T-cell (primary cell): ENCODE data around the gene VWA3B. TPM values are rescaled to one million over a fixed set of nuclear protein-coding genes. Genes with fewer than 3 reads are reported as not detected.

Source experiments
- ATAC-seq, 4 experiments: fragments of 200-7000 bp in 3 of 4; fragments of 150-1000 bp in 1 of 4; cut with Tn5 transposase; replicated peaks in 1 of 4; 1 replicate in 3 of 4; 2 replicates in 1 of 4; pipeline ENCODE4 v1.10.0; 2021; ENCODE audit warnings: moderate library complexity in 3 of 4, mild to moderate bottlenecking in 2 of 4, moderate number of reproducible peaks in 1 of 4
- CTCF ChIA-PET, 2 donors: fragments of 300-600 bp; sonication (Branson Sonifier 250); formaldehyde crosslinking; loops; one replicate each; lab custom pipeline; 2022; ENCODE audit warnings: antibody characterized with exemption in 2 of 2; lab: Charles Lee
- POLR2A ChIA-PET, 2 donors: fragments of 300-600 bp; sonication (Branson Sonifier 250); formaldehyde crosslinking; loops; one replicate each; lab custom pipeline; 2022; ENCODE audit warnings: antibody characterized with exemption in 2 of 2; lab: Charles Lee
- DNase-seq, 35 experiments: peaks; one replicate each; pipeline versions ENCODE4 v3.0.0 to v3.0.0-alpha.2; 2013 to 2023
- H3K27ac ChIP-seq: one replicate; pipeline ENCODE4 v1.5.1; 2013; ENCODE audit warnings: low read length
- H3K27me3 ChIP-seq, 2 experiments: replicated peaks in 1 of 2; 1 replicate in 1 of 2; 2 replicates in 1 of 2; pipeline versions ENCODE4 v1.6.1 to v1.7.0; 2013; ENCODE audit warnings: low read length in 1 of 2, mixed read lengths in 1 of 2; ENCODE audit not compliant: control insufficient read depth in 2 of 2, insufficient read depth in 2 of 2; ENCODE audit errors: extremely low read depth in 1 of 2
- H3K36me3 ChIP-seq, 2 donors: 1 replicate in 1 of 2; 2 replicates in 1 of 2; pipeline versions ENCODE4 v1.6.1 to v1.7.0; 2013; ENCODE audit warnings: low read length in 1 of 2; ENCODE audit not compliant: control insufficient read depth in 2 of 2, insufficient read depth in 1 of 2; ENCODE audit errors: extremely low read depth in 1 of 2
- H3K4me1 ChIP-seq, 2 experiments: 1 replicate in 1 of 2; 2 replicates in 1 of 2; pipeline versions ENCODE4 v1.6.1 to v1.7.0; 2013; ENCODE audit warnings: low read length in 2 of 2, mixed read lengths in 1 of 2; ENCODE audit not compliant: insufficient read depth in 2 of 2, control insufficient read depth in 1 of 2; ENCODE audit errors: extremely low read depth in 1 of 2
- H3K4me3 ChIP-seq, 2 donors: 1 replicate in 1 of 2; 2 replicates in 1 of 2; pipeline versions ENCODE4 v1.5.1 to v1.7.0; 2013; ENCODE audit warnings: mild to moderate bottlenecking in 2 of 2, low read length in 1 of 2, moderate library complexity in 1 of 2; ENCODE audit not compliant: control insufficient read depth in 1 of 2; ENCODE audit errors: extremely low read depth in 1 of 2
- H3K9me3 ChIP-seq: 2 replicates; pipeline ENCODE4 v1.7.0; 2013
- H3K27ac Mint-ChIP-seq, 2 donors: one replicate each; pipeline ENCODE4 v1.8.0; 2020 to 2021; ENCODE audit warnings: mild to moderate bottlenecking in 2 of 2, mixed read lengths in 2 of 2
- H3K27me3 Mint-ChIP-seq, 2 donors: one replicate each; pipeline ENCODE4 v1.8.0; 2021 to 2022; ENCODE audit warnings: mixed read lengths in 2 of 2
- H3K36me3 Mint-ChIP-seq: one replicate; pipeline ENCODE4 v1.8.0; 2021; ENCODE audit warnings: mixed read lengths
- H3K4me1 Mint-ChIP-seq, 3 donors: one replicate each; pipeline ENCODE4 v1.8.0; 2020 to 2022; ENCODE audit warnings: mixed read lengths in 3 of 3, mild to moderate bottlenecking in 1 of 3
- H3K4me3 Mint-ChIP-seq, 3 donors: one replicate each; pipeline ENCODE4 v1.8.0; 2020 to 2022; ENCODE audit warnings: mild to moderate bottlenecking in 3 of 3, mixed read lengths in 3 of 3, moderate library complexity in 3 of 3
- H3K9me3 Mint-ChIP-seq, 3 donors: one replicate each; pipeline ENCODE4 v1.8.0; 2020 to 2022; ENCODE audit warnings: mixed read lengths in 3 of 3
- WGBS: methylation state at CpG from one replicate; pipeline ENCODE4 v1.1.5; 2013; ENCODE audit warnings: missing lambda C conversion rate; ENCODE audit not compliant: insufficient coverage; 5-methylcytosine and 5-hydroxymethylcytosine counted together
- total RNA-seq, 35 experiments: library from RNA in 6 of 35; stranded (reverse) in 6 of 35; fragments of 120-200 nt in 1 of 35; gene quantifications; one replicate each; pipeline versions ENCODE4 v1.2.1 to v1.2.4 and lab custom pipeline; 2013 to 2026

The VWA3B gene
- total RNA-seq, 5 donors from 2014 or later (not counting 1 experiment from before 2014, with no cell fraction given): not detected

- no peak overlapping the region for H3K4me3 Mint-ChIP-seq
- peaks cover 12 to 28% of the 10 kb centered on the region in 2 donors for H3K27me3 Mint-ChIP-seq
- Histone ChIP-seq H3K27me3 (peaks cover 0 to 3% of the 10 kb centered on the region in 2 experiments), H3K4me1 (peaks cover 0 to 5% of the 10 kb centered on the region in 2 experiments), H3K36me3 (no peaks in the 10 kb centered on the region), H3K4me3 (no peak overlapping the region), H3K9me3 (no peaks in the 10 kb centered on the region), H3K27ac (no peak overlapping the region)
- no peak overlapping the region for H3K27ac Mint-ChIP-seq
- DNase-seq (no peak), ATAC-seq (no peak)
- WGBS: 73% methylated on average over 2 of the region's 4 CpGs
- POLR2A ChIA-PET: no interaction called here
- CTCF ChIA-PET: no interaction called here
- no peaks in the 10 kb centered on the region for H3K4me1 Mint-ChIP-seq
- H3K36me3 Mint-ChIP-seq: no peaks in the 10 kb centered on the region
- H3K9me3 Mint-ChIP-seq: no peaks in the 10 kb centered on the region
These were observed 21.2 kb upstream of the VWA3B start for GRCh38 chr2:98065808-98066207.

GRCh38 chr2:98067160-98067559, 19.8 kb upstream of the VWA3B start:
- H3K27ac ChIP-seq: no peak overlapping the region
- Mint-ChIP-seq H3K27ac (no peak overlapping the region), H3K4me1 (no peaks in the 10 kb centered on the region), H3K36me3 (no peaks in the 10 kb centered on the region), H3K27me3 (peaks cover 12 to 26% of the 10 kb centered on the region in 2 donors), H3K9me3 (no peaks in the 10 kb centered on the region), H3K4me3 (no peak overlapping the region)
- no peaks in the 10 kb centered on the region for H3K9me3 ChIP-seq
- ChIA-PET CTCF (no interaction called here), POLR2A (no interaction called here)
- H3K36me3 ChIP-seq: no peaks in the 10 kb centered on the region
- DNase-seq: no peak
- H3K4me3 ChIP-seq: no peak overlapping the region
- WGBS: no CpG with 5 or more reads among the region's 5 CpGs
- H3K27me3 ChIP-seq: peaks cover 0 to 3% of the 10 kb centered on the region in 2 experiments
- peaks cover 0 to 5% of the 10 kb centered on the region in 2 experiments for H3K4me1 ChIP-seq
- ATAC-seq: no peak

GRCh38 chr2:98070081-98070480, 16.9 kb upstream of the VWA3B start:
- ATAC-seq (no peak), DNase-seq (no peak)
- Histone ChIP-seq H3K9me3 (no peaks in the 10 kb centered on the region), H3K4me3 (no peak overlapping the region), H3K27ac (no peak overlapping the region), H3K27me3 (no peaks in the 10 kb centered on the region), H3K36me3 (no peaks in the 10 kb centered on the region), H3K4me1 (peaks cover 0 to 5% of the 10 kb centered on the region in 2 experiments)
- no peaks in the 10 kb centered on the region for H3K36me3 Mint-ChIP-seq
- H3K4me3 Mint-ChIP-seq: no peak overlapping the region
- ChIA-PET POLR2A (no interaction called here), CTCF (no interaction called here)
- 87% methylated on average over 11 of the region's 11 CpGs for WGBS
- no peaks in the 10 kb centered on the region for H3K4me1 Mint-ChIP-seq
- H3K27ac Mint-ChIP-seq: no peak overlapping the region
- H3K27me3 Mint-ChIP-seq: peaks cover 8 to 25% of the 10 kb centered on the region in 2 donors
- H3K9me3 Mint-ChIP-seq: peaks cover 0 to 7% (median 0%) of the 10 kb centered on the region in 3 donors

GRCh38 chr2:98072442-98072841, 14.5 kb upstream of the VWA3B start:
- ATAC-seq: no peak
- POLR2A ChIA-PET: no interaction called here
- Mint-ChIP-seq H3K27ac (no peak overlapping the region), H3K36me3 (no peaks in the 10 kb centered on the region), H3K9me3 (peaks cover 0 to 7% (median 0%) of the 10 kb centered on the region in 3 donors), H3K4me3 (no peak overlapping the region), H3K4me1 (no peaks in the 10 kb centered on the region), H3K27me3 (peaks cover 0 to 20% of the 10 kb centered on the region in 2 donors)
- peaks cover 0 to 5% of the 10 kb centered on the region in 2 experiments for H3K4me1 ChIP-seq
- no peak overlapping the region for H3K27ac ChIP-seq
- no peak for DNase-seq
- no peaks in the 10 kb centered on the region for H3K9me3 ChIP-seq
- no peaks in the 10 kb centered on the region for H3K36me3 ChIP-seq
- CTCF ChIA-PET: no interaction called here
- H3K27me3 ChIP-seq: no peaks in the 10 kb centered on the region
- WGBS: 86% methylated on average over 4 of the region's 7 CpGs
- H3K4me3 ChIP-seq: no peak overlapping the region

GRCh38 chr2:98078701-98079100, 8.3 kb upstream of the VWA3B start:
- ATAC-seq: no peak
- H3K4me1 ChIP-seq: peaks cover 7% of the 10 kb centered on the region in 2 experiments
- H3K4me1 Mint-ChIP-seq: peaks cover 10 to 14% (median 11%) of the 10 kb centered on the region in 3 donors
- ChIA-PET CTCF (no interaction called here), POLR2A (no interaction called here)
- H3K4me3 Mint-ChIP-seq: no peak overlapping the region
- peaks cover 7 to 21% of the 10 kb centered on the region in 2 donors for H3K27me3 Mint-ChIP-seq
- WGBS: 79% methylated on average over 2 of the region's 2 CpGs
- no peaks in the 10 kb centered on the region for H3K36me3 ChIP-seq
- no peak overlapping the region for H3K27ac ChIP-seq
- H3K9me3 ChIP-seq: no peaks in the 10 kb centered on the region
- no peak overlapping the region for H3K4me3 ChIP-seq
- peaks cover 7 to 12% (median 9%) of the 10 kb centered on the region in 3 donors for H3K9me3 Mint-ChIP-seq
- no peak overlapping the region for H3K27ac Mint-ChIP-seq
- H3K27me3 ChIP-seq: peaks cover 0 to 20% of the 10 kb centered on the region in 2 experiments
- no peak for DNase-seq
- peaks cover 6% of the 10 kb centered on the region for H3K36me3 Mint-ChIP-seq

- DNase-seq (no peak), ATAC-seq (no peak)
- H3K27me3 Mint-ChIP-seq: peaks cover 49 to 50% of the 10 kb centered on the region in 2 donors
- Histone ChIP-seq H3K4me1 (peaks cover 7 to 20% of the 10 kb centered on the region in 2 experiments), H3K9me3 (no peaks in the 10 kb centered on the region), H3K27ac (no peak overlapping the region), H3K36me3 (no peaks in the 10 kb centered on the region), H3K27me3 (peaks cover 2 to 51% of the 10 kb centered on the region in 2 experiments), H3K4me3 (no peak overlapping the region)
- POLR2A ChIA-PET: no interaction called here
- H3K4me1 Mint-ChIP-seq: peaks cover 29 to 32% (median 31%) of the 10 kb centered on the region in 3 donors
- no peak overlapping the region for H3K4me3 Mint-ChIP-seq
- no peak overlapping the region for H3K27ac Mint-ChIP-seq
- CTCF ChIA-PET: interaction anchor here in 1 of 2 donors (0.6 kb wide), 1 partner anchor 1817 kb away, joined by 5 read pairs; no protein-coding TSS in a partner anchor
- H3K36me3 Mint-ChIP-seq: no peaks in the 10 kb centered on the region
- WGBS: 45% methylated on average over 2 of the region's 5 CpGs
- H3K9me3 Mint-ChIP-seq: no peaks in the 10 kb centered on the region
These were observed 2.7 kb upstream of the VWA3B start for GRCh38 chr2:98084151-98084868.
